Breast epithelium (tissue), 4 donors: ENCODE data around the gene COL9A1. TPM values are rescaled to one million over a fixed set of nuclear protein-coding genes. Genes with fewer than 3 reads are reported as not detected.

Experiments
- DNase-seq, 2 donors: peaks; one replicate each; pipeline ENCODE4 v3.0.0-alpha.2; 2019; ENCODE audit warnings: low spot score in 2 of 2
- H3K27ac ChIP-seq, 2 donors: fragments of 200-600 bp; sonication (generic) in 1 of 2; one replicate each; pipeline ENCODE4 v1.5.1; 2016 to 2019; ENCODE audit warnings: mild to moderate bottlenecking in 1 of 2
- H3K27me3 ChIP-seq, 2 donors: fragments of 200-600 bp; sonication (generic) in 1 of 2; one replicate each; pipeline versions ENCODE4 v1.5.1 to v1.6.0; 2017 to 2019; ENCODE audit warnings: control low read depth in 1 of 2, mild to moderate bottlenecking in 1 of 2
- H3K36me3 ChIP-seq: fragments of 200-600 bp; one replicate; pipeline ENCODE4 v1.5.1; 2019
- H3K4me1 ChIP-seq, 2 donors: fragments of 200-600 bp; sonication (generic); one replicate each; pipeline ENCODE4 v1.5.1; 2016 to 2019; ENCODE audit warnings: control low read depth in 1 of 2
- H3K4me3 ChIP-seq, 3 donors: fragments of 200-600 bp; sonication (generic); 1 replicate in 2 of 3; 2 replicates in 1 of 3; pipeline ENCODE4 v1.5.1; 2016 to 2019; ENCODE audit warnings: mild to moderate bottlenecking in 3 of 3, moderate library complexity in 2 of 3
- H3K9me3 ChIP-seq, 2 donors: fragments of 200-600 bp; sonication (generic) in 1 of 2; one replicate each; pipeline ENCODE4 v1.5.1; 2016 to 2019; ENCODE audit warnings: control low read depth in 1 of 2
- POLR2A ChIP-seq: fragments of 450-650 bp; IDR thresholded peaks from one replicate; pipeline ENCODE4 v1.6.1; 2016; ENCODE audit warnings: antibody characterized with exemption, mild to moderate bottlenecking, moderate library complexity
- POLR2AphosphoS5 ChIP-seq, 3 donors: sonication (generic); formaldehyde crosslinking; IDR thresholded peaks; one replicate each; pipeline ENCODE4 v1.6.1; 2017; ENCODE audit warnings: antibody characterized with exemption in 3 of 3
- intact Hi-C: fragments of 100-400 bp; cut with DNase I; formaldehyde crosslinking; loops from one replicate; pipeline ENCODE4 v1.15.1; 2023; ENCODE audit warnings: low total_unique reads
- total RNA-seq, 3 donors: library from RNA; depleted of rRNA; stranded (reverse); fragments of >200 nt; gene quantifications; one replicate each; pipeline ENCODE4 v1.1.0, GENCODE V29; 2016
- TF ChIP-seq, protein P1 (sequence below), 3 donors: fragments of 450-650 bp; IDR thresholded peaks; one replicate each; pipeline ENCODE4 v1.5.1; 2016 to 2017; ENCODE audit warnings: antibody characterized with exemption in 3 of 3, mild to moderate bottlenecking in 3 of 3, moderate library complexity in 3 of 3

COL9A1 gene
- total RNA-seq, 3 donors from 2014 or later: 0.32 TPM; not detected in 2

DNA sequence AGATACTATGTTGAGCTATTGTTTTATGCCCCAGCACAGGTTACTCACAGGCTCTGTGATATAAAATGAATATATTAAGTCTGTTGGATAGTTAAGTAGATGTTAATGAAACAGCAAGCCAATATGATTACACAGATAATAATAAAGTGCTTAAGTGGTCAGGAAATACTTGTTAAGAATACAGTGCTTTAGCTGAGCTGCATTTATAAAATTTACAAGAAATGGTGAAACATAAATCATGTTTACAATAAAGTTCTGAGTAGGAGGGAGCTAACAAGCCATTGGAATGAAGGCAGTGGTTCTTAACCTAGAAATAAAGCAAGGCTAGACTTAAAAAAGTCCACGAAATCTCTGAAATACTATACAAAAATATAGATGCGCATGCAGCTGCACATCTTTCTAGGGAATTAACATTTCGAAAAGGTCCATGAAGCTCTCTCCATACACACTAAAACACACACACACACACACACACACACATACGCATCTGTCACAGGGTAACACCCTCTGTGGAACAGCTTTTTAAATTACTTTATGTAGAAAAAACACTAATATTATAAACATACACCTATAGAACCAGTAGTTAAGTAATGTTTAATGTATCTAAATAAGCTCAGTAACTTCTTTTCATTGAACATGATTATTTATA, 87.3 kb downstream of the COL9A1 start:
- Histone ChIP-seq H3K36me3 (no peaks in the 10 kb centered on the region), H3K4me1 (no peaks in the 10 kb centered on the region), H3K9me3 (no peaks in the 10 kb centered on the region), H3K27ac (no peak overlapping the region), H3K4me3 (no peak overlapping the region), H3K27me3 (no peaks in the 10 kb centered on the region)
- DNase-seq: no peak
- intact Hi-C loops: loop anchor here (5.0 kb wide), 1 partner anchor 162 kb away; no protein-coding TSS in a partner anchor
- no peak for TF ChIP-seq POLR2AphosphoS5 (IDR thresholded peaks at IDR 0.05)
- TF ChIP-seq, protein P1, sequence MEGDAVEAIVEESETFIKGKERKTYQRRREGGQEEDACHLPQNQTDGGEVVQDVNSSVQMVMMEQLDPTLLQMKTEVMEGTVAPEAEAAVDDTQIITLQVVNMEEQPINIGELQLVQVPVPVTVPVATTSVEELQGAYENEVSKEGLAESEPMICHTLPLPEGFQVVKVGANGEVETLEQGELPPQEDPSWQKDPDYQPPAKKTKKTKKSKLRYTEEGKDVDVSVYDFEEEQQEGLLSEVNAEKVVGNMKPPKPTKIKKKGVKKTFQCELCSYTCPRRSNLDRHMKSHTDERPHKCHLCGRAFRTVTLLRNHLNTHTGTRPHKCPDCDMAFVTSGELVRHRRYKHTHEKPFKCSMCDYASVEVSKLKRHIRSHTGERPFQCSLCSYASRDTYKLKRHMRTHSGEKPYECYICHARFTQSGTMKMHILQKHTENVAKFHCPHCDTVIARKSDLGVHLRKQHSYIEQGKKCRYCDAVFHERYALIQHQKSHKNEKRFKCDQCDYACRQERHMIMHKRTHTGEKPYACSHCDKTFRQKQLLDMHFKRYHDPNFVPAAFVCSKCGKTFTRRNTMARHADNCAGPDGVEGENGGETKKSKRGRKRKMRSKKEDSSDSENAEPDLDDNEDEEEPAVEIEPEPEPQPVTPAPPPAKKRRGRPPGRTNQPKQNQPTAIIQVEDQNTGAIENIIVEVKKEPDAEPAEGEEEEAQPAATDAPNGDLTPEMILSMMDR (IDR thresholded peaks at IDR 0.05): no peak
- no peak for TF ChIP-seq POLR2A

DNA sequence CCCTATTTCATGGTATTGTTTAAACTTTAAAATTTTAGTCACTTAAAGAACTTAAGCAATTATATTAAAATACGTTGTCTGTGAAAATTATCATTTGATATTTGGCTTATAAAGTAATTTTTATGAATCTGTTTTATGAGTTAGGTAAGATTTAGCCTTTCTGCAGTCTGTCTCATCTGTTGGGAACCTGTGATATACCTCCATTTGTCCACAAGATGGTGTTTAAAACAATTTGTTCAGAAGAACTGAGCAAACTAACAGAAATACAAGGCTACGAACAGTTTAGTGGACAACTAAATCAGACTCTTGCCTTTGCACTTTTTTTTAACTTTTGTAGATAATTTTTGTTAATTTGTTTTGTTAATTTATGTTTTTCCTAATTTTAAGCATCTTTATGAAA, 92.4 kb downstream of the COL9A1 start:
- Histone ChIP-seq H3K9me3 (no peaks in the 10 kb centered on the region), H3K27me3 (no peaks in the 10 kb centered on the region), H3K4me1 (no peaks in the 10 kb centered on the region), H3K36me3 (no peaks in the 10 kb centered on the region), H3K4me3 (no peak overlapping the region), H3K27ac (no peak overlapping the region)
- DNase-seq: no peak
- intact Hi-C loops: no loop called here
- TF ChIP-seq POLR2A: no peak
- TF ChIP-seq, protein P1 (IDR thresholded peaks at IDR 0.05): peak in 1 of 3 donors; percentile 9
- no peak for TF ChIP-seq POLR2AphosphoS5 (IDR thresholded peaks at IDR 0.05)

DNA sequence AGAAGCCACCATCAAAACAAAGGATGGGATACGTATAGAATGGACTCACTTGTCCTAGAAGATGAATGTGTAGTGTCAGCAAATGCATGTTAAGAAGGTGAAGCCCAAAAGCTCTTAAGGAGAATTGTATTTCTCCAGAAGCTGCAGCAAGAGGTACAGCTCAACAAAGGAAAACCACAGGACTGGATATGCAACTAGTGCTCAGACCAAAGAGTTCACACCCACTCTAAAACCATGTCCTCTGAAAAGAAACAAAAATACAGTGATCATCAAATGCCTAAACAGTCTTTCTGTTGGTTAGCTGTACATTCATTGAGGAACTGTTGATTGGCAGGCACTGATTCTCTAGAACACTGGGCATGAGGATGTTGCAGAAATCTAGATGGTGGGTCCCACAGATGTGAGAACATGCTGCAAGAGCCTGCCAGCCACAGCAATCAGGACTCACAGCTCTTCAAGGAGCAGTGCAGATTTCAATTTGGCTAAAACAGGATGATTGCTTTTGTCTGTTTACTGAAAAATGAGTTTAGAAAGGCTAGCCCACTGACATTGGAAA, 94.6 kb downstream of the COL9A1 start:
- no peak for DNase-seq
- Histone ChIP-seq H3K9me3 (no peaks in the 10 kb centered on the region), H3K27ac (no peak overlapping the region), H3K36me3 (no peaks in the 10 kb centered on the region), H3K4me3 (no peak overlapping the region), H3K27me3 (no peaks in the 10 kb centered on the region), H3K4me1 (no peaks in the 10 kb centered on the region)
- TF ChIP-seq, protein P1 (IDR thresholded peaks at IDR 0.05): no peak
- TF ChIP-seq POLR2AphosphoS5 (IDR thresholded peaks at IDR 0.05) (no peak), POLR2A (no peak)
- intact Hi-C loops: no loop called here

DNA sequence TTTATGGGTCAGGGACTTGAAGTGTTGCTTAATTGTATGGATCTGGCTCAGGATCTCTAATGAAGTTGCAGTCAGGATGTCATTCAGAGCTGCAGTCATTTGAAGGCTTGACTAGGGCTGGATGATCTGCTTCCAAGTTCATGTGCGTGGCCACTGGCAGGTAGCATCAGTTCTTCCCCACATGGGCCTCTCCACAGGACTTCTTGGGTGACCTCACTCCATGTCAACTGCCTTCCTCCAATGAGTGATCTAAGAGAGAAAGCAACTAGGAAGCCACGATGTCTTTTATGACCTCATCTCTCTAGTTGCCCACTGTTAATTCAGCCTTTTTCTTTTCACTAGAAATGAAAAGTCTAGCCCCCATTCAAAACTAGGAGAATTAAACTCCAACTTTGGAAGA, 104.1 kb downstream of the COL9A1 start:
- no peaks in the 10 kb centered on the region for H3K36me3 ChIP-seq
- TF ChIP-seq, protein P1 (IDR thresholded peaks at IDR 0.05): no peak
- TF ChIP-seq POLR2A (no peak), POLR2AphosphoS5 (IDR thresholded peaks at IDR 0.05) (no peak)
- intact Hi-C loops: no loop called here
- no peaks in the 10 kb centered on the region for H3K27me3 ChIP-seq
- H3K27ac ChIP-seq: no peak overlapping the region
- H3K9me3 ChIP-seq: no peaks in the 10 kb centered on the region
- no peak overlapping the region for H3K4me3 ChIP-seq
- no peak for DNase-seq
- no peaks in the 10 kb centered on the region for H3K4me1 ChIP-seq

DNA sequence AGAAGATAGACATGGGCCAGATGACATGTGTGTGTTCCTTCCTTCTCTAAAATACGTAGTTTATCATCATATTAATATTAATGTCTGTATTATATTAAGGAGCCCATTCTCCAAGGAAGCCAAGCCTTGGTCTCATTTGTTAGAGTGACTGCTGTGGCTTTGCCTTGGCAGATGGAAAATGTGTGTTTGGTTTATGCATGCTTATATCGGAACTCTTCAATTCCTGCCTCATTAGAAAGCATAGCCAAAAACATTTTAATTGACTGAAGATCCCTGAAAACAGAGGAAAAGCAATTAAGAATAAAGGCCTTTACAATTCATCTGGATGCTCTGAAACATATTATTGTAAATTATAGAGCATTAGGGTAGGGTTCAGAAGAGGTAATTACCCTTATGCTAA, 106.4 kb downstream of the COL9A1 start:
- TF ChIP-seq POLR2A (no peak), POLR2AphosphoS5 (IDR thresholded peaks at IDR 0.05) (no peak)
- TF ChIP-seq, protein P1 (IDR thresholded peaks at IDR 0.05): no peak
- no peaks in the 10 kb centered on the region for H3K27me3 ChIP-seq
- DNase-seq: no peak
- no peaks in the 10 kb centered on the region for H3K4me1 ChIP-seq
- no peak overlapping the region for H3K27ac ChIP-seq
- no peak overlapping the region for H3K4me3 ChIP-seq
- H3K9me3 ChIP-seq: no peaks in the 10 kb centered on the region
- intact Hi-C loops: no loop called here
- H3K36me3 ChIP-seq: no peaks in the 10 kb centered on the region
